ENCODE data around the gene FAIM2.

Gene FAIM2

DNA sequence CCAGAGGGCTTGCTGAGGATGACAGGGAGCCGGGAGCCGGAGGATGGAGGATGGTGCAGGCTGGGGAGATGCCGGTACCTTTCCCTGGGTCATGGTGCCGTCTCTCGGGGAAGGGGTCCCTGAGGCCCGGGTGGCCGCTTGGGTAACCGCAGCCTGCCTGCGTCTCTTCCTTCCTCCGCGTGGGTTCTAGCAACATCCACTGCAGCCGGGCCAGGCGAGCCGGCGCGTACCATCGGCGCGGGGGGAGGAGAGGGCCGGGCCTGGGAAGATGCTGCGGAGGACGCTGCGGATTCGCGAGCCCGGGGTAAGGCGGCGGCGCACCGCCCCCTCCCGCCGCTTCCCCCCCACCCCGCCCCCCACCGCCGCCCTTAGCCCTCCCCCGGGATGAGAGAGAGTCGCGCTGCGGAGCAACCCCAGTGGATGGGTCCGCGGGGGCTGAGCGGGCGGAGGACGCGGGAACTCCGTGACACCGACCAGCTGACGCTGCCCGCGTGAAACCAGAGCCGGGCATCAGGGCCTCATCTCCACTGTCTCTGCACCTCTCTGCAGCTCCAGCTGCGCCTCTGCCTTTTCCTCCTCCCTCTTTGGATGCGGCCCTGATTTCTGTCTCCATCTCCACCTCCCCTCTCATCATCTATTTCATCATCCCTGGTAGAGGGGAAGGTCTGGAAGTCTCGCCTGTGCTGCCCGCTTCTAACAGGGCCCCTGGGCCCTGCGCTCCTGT lies at the start of gene FAIM2:
Gene FAIM2, minus strand, starts transcription at position 201 of the 724 bp plus-strand sequence. Its CDS starts 108 bp downstream, at position 93.
- Mint-ChIP-seq H3K27ac (peak within 1 kb of the TSS; percentile 49), H3K9me3 (no peaks in the 10 kb centered on the region), H3K4me3 (peak within 1 kb of the TSS; percentile 74 to 81), H3K4me1 (peaks cover 9% of the 10 kb centered on the region in 2 donors), H3K27me3 (peaks cover 46 to 66% of the 10 kb centered on the region in 2 donors), H3K36me3 (no peaks in the 10 kb centered on the region)
- DNase-seq (peak; percentile 20), ATAC-seq (replicated peaks) (peak; percentile 72 to 81)

DNA sequence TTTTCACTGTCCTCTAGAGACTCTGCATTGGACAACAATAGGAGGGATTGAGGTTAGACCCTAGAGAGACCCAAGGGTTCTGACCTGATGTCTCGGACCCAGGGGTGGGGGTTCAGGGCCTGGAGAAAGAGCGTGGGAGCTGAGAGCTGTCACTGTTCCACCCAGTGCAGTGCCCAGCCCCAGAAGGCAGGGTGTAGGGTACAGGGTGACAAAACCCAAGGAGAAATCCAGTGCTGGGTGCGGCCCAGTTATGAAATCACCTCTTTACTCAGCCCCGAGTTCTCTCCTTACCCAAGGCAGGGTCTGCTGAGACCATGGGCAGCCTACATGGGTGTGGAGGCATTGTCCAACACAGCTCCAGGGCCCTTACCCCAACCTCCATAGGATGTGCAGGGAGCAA lies 49.5 kb upstream of the FAIM2 start:
- DNase-seq: no peak
- peaks cover 46 to 76% of the 10 kb centered on the region in 2 donors for H3K27me3 Mint-ChIP-seq
- no peak for ATAC-seq (replicated peaks)
- no peak overlapping the region for H3K27ac Mint-ChIP-seq
- H3K9me3 Mint-ChIP-seq: no peaks in the 10 kb centered on the region
- no peak overlapping the region for H3K4me3 Mint-ChIP-seq
- H3K36me3 Mint-ChIP-seq: no peaks in the 10 kb centered on the region
- H3K4me1 Mint-ChIP-seq: peaks cover 5 to 18% of the 10 kb centered on the region in 2 donors

DNA sequence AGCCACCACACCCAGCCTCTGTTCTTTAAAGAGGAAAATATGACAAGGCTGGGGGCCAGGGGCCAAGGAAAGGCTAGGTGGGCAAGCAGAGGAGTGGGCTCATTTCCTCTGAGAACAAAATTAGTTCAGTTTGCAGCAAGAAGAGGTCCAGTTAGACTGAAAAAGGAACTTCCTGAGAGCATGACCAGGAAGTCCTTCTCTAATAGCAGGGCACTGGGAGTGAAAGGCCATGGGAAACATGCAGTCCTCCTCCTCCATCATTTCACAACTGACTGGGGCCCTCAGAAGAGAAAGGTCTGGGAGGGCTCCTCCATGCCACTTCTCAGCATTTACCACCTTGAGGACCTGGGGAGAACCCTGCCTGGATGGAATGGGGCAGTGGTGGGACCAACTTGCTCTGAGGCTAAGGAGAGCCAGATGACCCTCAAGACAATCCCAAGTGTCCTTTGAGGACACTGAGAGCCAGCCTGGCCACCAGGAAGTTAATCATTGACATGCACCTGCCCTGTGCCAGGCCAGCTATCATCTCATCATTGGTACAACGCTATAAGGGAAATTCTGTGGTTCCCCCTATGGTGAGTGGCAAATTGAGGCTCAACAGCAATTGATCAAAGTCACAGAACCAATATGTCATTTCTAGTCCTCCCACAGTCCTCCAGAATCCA lies 48.8 kb upstream of the FAIM2 start:
- DNase-seq (no peak), ATAC-seq (replicated peaks) (no peak)
- no peaks in the 10 kb centered on the region for H3K9me3 Mint-ChIP-seq
- peaks cover 5 to 18% of the 10 kb centered on the region in 2 donors for H3K4me1 Mint-ChIP-seq
- H3K27ac Mint-ChIP-seq: no peak overlapping the region
- no peak overlapping the region for H3K4me3 Mint-ChIP-seq
- H3K27me3 Mint-ChIP-seq: peaks cover 41 to 70% of the 10 kb centered on the region in 2 donors
- no peaks in the 10 kb centered on the region for H3K36me3 Mint-ChIP-seq

DNA sequence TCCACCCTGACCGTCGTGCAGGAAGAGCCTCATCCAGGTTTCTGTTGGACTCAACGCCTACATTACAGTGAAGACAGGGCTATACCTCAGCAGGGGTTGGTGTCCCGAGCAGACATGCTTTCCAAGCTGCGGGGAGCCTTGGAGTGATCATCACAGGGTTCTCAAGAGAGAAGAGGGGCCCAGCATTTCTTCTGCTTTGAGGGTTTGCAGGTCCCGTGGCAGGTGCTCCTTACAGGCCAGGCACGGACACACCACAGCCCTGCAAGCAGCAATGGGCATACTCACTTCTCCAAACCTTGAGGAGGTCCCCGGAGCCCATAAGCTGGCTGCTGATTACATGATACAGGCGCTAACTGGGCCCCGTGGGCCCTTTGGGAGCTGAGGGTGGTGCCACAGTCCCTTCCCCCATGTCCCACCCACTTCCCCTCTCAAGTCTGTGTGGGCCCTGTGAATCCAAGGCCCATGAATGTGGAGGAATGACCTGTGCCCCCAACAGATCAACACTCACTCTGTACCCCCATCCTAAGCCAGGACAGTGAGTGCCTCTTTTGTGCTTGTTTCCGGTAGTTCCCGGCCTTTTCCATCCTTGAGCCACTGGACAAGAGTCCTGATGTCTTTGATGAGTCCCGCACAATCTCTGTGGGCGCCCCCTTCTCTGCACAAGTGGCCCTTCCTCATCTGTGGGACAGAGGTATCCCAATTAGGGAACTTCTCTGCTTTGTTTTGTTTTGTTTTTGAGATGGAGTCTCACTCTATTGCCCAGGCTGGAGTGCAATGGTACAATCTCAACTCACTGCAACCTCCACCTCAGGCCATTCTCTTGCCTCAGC lies 47.9 kb upstream of the FAIM2 start:
- Mint-ChIP-seq H3K4me3 (no peak overlapping the region), H3K4me1 (peaks cover 4 to 18% of the 10 kb centered on the region in 2 donors), H3K9me3 (no peaks in the 10 kb centered on the region), H3K27me3 (peaks cover 36 to 61% of the 10 kb centered on the region in 2 donors), H3K27ac (no peak overlapping the region), H3K36me3 (no peaks in the 10 kb centered on the region)
- ATAC-seq (replicated peaks): no peak
- DNase-seq: no peak

DNA sequence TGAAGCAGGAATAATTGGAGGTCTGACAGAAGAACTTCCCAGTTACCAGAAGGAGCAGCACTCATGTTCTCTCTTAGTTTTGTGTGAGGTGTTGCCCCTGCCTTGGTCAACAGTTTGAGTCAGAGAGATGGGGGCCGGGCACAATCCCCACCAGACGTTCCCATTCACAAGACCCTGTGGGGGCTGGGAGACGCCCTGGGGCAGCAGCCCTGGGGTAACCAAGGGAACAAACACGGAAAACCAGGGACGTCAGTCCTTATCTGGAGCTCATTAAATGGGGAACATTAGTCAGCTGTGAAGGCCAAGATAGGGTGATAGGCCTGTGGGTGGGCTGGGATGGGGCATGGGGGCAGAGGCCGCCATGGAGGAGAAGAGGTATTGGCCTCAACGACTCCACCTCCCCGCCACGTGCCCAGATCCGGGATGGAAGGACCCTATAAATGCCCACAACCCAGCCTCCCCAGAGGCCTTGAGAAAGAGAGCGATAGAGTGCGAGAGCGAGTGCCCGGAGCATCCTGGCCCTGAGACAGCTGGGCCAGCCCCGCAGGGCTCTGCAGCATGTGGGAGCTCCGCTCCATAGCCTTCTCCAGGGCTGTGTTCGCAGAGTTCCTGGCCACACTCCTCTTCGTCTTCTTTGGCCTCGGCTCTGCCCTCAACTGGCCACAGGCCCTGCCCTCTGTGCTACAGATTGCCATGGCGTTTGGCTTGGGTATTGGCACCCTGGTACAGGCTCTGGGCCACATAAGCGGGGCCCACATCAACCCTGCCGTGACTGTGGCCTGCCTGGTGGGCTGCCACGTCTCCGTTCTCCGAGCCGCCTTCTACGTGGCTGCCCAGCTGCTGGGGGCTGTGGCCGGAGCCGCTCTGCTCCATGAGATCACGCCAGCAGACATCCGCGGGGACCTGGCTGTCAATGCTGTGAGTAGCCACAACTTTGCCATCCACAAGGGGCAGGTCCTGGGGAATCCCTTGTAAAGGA lies 46.9 kb upstream of the FAIM2 start, which contains the start of gene AQP2:
Gene AQP2, plus strand, starts transcription at position 465 of the 979 bp plus-strand sequence. Its CDS starts 94 bp downstream, at position 559.
- H3K27me3 Mint-ChIP-seq: peaks cover 33 to 52% of the 10 kb centered on the region in 2 donors

DNA sequence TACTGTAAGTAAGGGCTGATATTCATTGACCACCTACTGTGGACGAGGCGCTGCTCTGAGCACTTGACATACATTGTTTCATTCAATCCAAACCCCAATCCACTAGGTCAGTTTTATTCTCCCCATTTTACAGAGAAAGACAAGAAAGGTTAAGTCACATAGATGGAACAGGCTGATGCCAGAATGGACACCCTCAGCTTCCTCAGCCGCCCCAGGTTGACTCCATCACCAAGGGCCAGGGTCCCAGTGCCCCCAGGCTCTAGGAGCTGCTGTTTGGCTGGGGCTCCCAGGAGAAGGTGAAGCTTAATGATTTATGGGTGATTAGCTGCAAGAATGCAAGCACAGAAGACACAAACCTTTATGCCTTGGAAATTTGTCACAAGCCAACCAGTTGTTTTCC lies 46.2 kb upstream of the FAIM2 start:
- DNase-seq (no peak), ATAC-seq (replicated peaks) (no peak)
- Mint-ChIP-seq H3K4me1 (peaks cover 7 to 24% of the 10 kb centered on the region in 2 donors), H3K27ac (no peak overlapping the region), H3K4me3 (no peak overlapping the region), H3K9me3 (no peaks in the 10 kb centered on the region), H3K27me3 (peaks cover 32 to 51% of the 10 kb centered on the region in 2 donors), H3K36me3 (no peaks in the 10 kb centered on the region)

More for the DNA sequence above, 46.9 kb upstream of the FAIM2 start, which contains the start of gene AQP2:
- Mint-ChIP-seq H3K9me3 (no peaks in the 10 kb centered on the region), H3K4me3 (no peak within 1 kb of the TSS), H3K4me1 (peaks cover 4 to 18% of the 10 kb centered on the region in 2 donors), H3K27ac (peak within 1 kb of the TSS; percentile 1), H3K36me3 (no peaks in the 10 kb centered on the region)
- DNase-seq (no peak), ATAC-seq (replicated peaks) (no peak)

DNA sequence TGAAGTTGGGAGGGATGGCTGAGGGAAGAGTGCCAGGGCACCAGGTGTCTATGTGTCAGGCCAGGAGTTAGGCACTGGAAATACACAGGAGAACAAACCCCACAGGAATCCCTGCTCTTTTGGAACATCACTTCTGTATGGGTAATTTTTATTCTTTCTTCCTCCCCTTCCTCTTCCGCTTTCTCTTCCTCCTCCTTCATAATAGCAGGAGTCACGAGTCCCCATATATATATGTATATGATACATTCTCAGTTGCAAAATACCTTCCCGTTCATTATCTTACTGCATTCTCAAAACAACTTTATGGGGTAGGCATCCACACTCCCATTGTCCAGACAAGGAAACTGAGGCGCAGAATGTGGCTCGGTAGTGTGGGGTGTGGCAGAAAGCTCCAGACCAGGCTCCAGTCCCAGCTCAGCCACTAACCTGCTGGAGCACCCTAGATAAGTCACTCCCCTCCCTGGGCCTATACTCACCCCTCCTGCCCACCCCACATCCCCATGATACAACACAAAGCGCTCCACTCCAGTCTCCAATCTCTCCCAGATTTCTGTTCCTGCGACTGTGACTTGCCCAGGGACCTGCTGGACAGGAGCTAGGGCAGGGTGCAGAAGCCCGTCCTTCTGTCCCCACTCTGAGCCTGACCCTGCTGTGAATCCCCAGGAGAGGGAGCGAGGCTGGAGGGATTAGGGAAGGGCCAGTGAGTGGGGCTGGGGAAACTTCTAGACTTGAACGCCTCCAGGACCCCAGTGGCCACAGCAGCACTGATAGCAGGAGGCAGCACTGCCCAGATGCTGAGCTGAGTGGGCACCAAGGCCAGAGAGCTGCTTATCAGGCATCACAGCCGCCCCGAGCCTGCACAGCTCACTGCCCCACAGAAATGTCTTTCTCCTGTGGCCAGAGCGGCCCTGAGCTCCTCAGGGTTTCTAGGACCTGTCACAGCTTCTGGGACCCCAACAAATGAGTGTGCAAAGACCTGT lies 45.5 kb upstream of the FAIM2 start:
- H3K27me3 Mint-ChIP-seq: peaks cover 25 to 44% of the 10 kb centered on the region in 2 donors

DNA sequence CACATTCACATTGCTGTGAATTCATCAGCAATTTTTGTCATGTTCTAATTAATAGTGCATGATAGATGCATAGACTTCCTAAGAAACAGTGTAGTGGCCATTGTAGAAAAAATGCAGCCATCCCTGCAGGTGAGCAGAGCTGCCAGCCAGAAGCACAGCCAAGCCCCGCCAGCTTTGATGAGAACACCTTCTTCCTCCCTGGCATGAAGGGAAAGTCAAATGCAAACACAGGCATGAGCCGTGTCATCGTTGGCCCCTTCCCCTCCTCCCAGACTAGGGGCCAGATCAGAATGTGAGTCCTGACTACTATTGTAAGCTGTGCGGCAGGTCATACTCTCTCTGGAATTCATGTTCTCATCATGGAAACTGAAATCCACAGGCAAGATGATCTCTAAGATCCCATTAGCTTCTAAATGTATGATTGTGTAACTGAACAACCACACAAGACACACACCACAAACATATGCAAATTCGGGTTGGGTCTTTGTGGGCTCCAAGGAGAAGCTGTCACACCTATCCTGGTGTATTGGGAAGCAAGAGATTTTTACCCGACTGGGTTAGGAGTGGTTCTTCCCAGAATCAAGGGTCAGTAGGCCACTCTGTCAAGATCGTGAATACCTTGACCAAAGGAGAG lies 44.0 kb upstream of the FAIM2 start:
- DNase-seq: no peak
- ATAC-seq (replicated peaks): no peak
- H3K4me1 Mint-ChIP-seq: peaks cover 7 to 26% of the 10 kb centered on the region in 2 donors
- H3K4me3 Mint-ChIP-seq: no peak overlapping the region
- peaks cover 17 to 37% of the 10 kb centered on the region in 2 donors for H3K27me3 Mint-ChIP-seq
- no peaks in the 10 kb centered on the region for H3K36me3 Mint-ChIP-seq
- H3K9me3 Mint-ChIP-seq: no peaks in the 10 kb centered on the region
- H3K27ac Mint-ChIP-seq: no peak overlapping the region

More for the DNA sequence above, 45.5 kb upstream of the FAIM2 start:
- Mint-ChIP-seq H3K9me3 (no peaks in the 10 kb centered on the region), H3K4me1 (peaks cover 7 to 26% of the 10 kb centered on the region in 2 donors), H3K27ac (no peak overlapping the region), H3K4me3 (no peak overlapping the region), H3K36me3 (no peaks in the 10 kb centered on the region)
- ATAC-seq (replicated peaks) (no peak), DNase-seq (no peak)

DNA sequence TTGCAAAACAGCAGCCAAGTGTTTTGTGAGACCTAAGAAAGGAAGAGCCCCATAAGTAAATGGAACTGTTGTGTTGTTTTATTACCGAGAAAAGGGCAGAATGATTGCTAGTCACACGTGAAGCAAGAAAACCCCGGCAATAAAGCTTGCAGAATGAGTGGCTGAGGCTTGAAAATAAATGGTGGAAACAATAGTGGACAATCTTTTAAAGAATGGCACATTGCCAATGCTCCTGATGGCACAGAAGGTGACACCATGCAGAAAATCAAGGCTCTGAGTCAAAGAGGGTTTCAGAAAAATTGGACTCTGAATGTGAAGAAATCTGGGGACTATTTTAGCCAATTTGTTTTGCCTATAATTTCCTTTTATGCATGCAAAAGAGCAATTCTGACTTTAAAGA lies 42.8 kb upstream of the FAIM2 start:
- H3K36me3 Mint-ChIP-seq: no peaks in the 10 kb centered on the region
- ATAC-seq (replicated peaks) (no peak), DNase-seq (no peak)
- no peak overlapping the region for H3K27ac Mint-ChIP-seq
- peaks cover 7 to 19% of the 10 kb centered on the region in 2 donors for H3K4me1 Mint-ChIP-seq
- peaks cover 20 to 31% of the 10 kb centered on the region in 2 donors for H3K27me3 Mint-ChIP-seq
- no peaks in the 10 kb centered on the region for H3K9me3 Mint-ChIP-seq
- H3K4me3 Mint-ChIP-seq: no peak overlapping the region

DNA sequence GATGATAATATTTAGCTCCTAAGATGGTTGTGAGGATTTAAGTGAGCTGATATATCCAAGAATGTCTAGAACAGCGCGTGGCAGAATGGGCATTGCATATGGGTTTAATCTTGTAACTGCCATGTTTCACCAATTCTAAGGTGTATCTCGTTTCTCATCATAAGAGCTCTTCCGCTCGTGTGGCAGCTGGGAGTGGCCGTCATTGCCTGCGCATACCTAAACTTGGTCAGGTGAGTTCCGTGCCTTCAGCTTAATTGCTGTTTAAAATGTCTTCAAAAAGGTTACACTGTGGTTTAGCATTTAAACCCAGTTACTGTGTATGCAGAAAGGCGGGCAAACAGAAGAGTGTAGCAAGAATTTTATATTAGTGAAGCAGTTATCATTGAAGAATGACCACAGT lies 42.4 kb upstream of the FAIM2 start:
- no peak for ATAC-seq (replicated peaks)
- Mint-ChIP-seq H3K27ac (no peak overlapping the region), H3K9me3 (no peaks in the 10 kb centered on the region), H3K36me3 (no peaks in the 10 kb centered on the region), H3K4me1 (peaks cover 7 to 18% of the 10 kb centered on the region in 2 donors), H3K4me3 (no peak overlapping the region), H3K27me3 (peaks cover 20 to 31% of the 10 kb centered on the region in 2 donors)
- no peak for DNase-seq

DNA sequence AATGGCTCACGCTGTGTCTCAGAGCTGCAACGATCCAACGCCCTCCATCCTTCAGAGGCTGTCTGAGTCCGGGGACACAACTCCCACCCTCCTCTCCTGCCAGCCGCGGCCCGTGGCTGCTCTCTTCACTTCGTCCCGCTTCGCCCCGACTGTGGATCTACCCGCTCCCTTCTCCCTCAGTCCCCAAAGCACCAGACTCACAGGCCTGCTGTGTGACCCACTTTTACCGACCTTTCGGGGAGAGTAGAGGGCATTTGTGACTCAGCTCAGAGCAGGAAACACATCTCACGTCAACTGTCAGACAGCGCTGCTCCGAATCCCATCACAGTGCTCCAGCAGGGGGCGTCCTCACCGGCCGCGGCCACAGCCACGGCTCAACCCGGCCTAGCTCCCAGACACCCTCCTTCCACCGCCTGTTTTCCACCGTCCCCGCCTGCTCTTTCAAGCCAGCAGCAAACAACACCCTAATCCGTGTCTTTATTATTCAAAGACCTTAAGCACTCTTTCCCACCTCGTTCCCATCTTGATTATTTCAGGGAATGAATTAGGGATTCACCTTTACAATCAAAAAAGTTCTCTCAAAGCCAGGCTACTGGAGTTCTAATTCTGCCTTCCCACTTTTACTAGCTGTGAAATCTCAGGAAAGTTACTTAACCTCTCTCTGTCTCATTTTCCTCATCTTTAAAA lies 41.8 kb upstream of the FAIM2 start:
- Mint-ChIP-seq H3K36me3 (no peaks in the 10 kb centered on the region), H3K4me3 (peak overlapping the region; percentile 84 to 87), H3K27me3 (peaks cover 20 to 31% of the 10 kb centered on the region in 2 donors)

More for the DNA sequence above, 41.8 kb upstream of the FAIM2 start:
- no peaks in the 10 kb centered on the region for H3K9me3 Mint-ChIP-seq
- DNase-seq: peak; percentile 70
- H3K4me1 Mint-ChIP-seq: peaks cover 7 to 18% of the 10 kb centered on the region in 2 donors
- ATAC-seq (replicated peaks): peak; percentile 98 to 99
- H3K27ac Mint-ChIP-seq: peak overlapping the region; percentile 70

All from stimulated activated naive B cell treated with anti-CD40 and anti-IgM and Interleukin-4, amounts not matched to agents 10 μg/mL and 1 μg/mL and 100 μg/mL, for 72 hours (primary cell).